SHP77 (cell line): ENCODE results near the gene DLG1.
"Not testable (repeated sequence)": the region's sequence is repeated elsewhere in the genome, so short reads cannot be mapped to it uniquely, and the experiment has no call there.

Experiments
- DNase-seq, 2 experiments: peaks; one replicate each; lab custom pipeline; 2025; lab: John Stamatoyannopoulos, UW

DLG1 gene

GRCh38 chr3:197093871-197094270, 204.5 kb downstream of the DLG1 start:
- DNase-seq: no peak

GRCh38 chr3:197088370-197088769, 210.0 kb downstream of the DLG1 start:
- no peak for DNase-seq

GRCh38 chr3:197085137-197085536, 213.3 kb downstream of the DLG1 start:
- DNase-seq: no peak

- no peak for DNase-seq
These were observed 214.9 kb downstream of the DLG1 start for GRCh38 chr3:197083486-197083885.

- DNase-seq: no peak
These were observed 215.5 kb downstream of the DLG1 start for GRCh38 chr3:197082871-197083270.

GRCh38 chr3:197080344-197080743, 218.1 kb downstream of the DLG1 start:
- DNase-seq: no peak

GRCh38 chr3:197076415-197076814, 222.0 kb downstream of the DLG1 start:
- no peak for DNase-seq

GRCh38 chr3:197068077-197068476, 230.3 kb downstream of the DLG1 start:
- no peak for DNase-seq

GRCh38 chr3:197064771-197065170, 233.6 kb downstream of the DLG1 start:
- no peak for DNase-seq

- DNase-seq: no peak
These were observed 236.0 kb downstream of the DLG1 start for GRCh38 chr3:197062446-197062845.

- not testable (repeated sequence) for DNase-seq
These were observed 246.8 kb downstream of the DLG1 start for GRCh38 chr3:197051637-197052036.

GRCh38 chr3:197050511-197050910, 247.9 kb downstream of the DLG1 start:
- DNase-seq: no peak

- no peak for DNase-seq
These were observed 255.9 kb downstream of the DLG1 start for GRCh38 chr3:197042539-197042938.

- no peak for DNase-seq
These were observed 256.4 kb downstream of the DLG1 start for GRCh38 chr3:197041875-197042488.

GRCh38 chr3:197040658-197041057, 257.8 kb downstream of the DLG1 start:
- no peak for DNase-seq

GRCh38 chr3:197038679-197039462, 259.5 kb downstream of the DLG1 start:
- no peak for DNase-seq

GRCh38 chr3:197035577-197035976, 262.8 kb downstream of the DLG1 start:
- no peak for DNase-seq

- DNase-seq: not testable (repeated sequence)
These were observed 263.6 kb downstream of the DLG1 start for GRCh38 chr3:197034778-197035177.

GRCh38 chr3:197033764-197034163, 264.6 kb downstream of the DLG1 start:
- DNase-seq: not testable (repeated sequence)

GRCh38 chr3:197031315-197032285, 266.8 kb downstream of the DLG1 start:
- DNase-seq: no peak

- no peak for DNase-seq
These were observed 267.8 kb downstream of the DLG1 start for GRCh38 chr3:197030379-197031314.
